Gastroesophageal sphincter (tissue), 3 donors: ENCODE measurements around the gene TRIM2.

Source experiments
- POLR2A ChIP-seq, 2 donors: fragments of 450-650 bp; IDR thresholded peaks; one replicate each; pipeline ENCODE4 v1.6.1; 2017; ENCODE audit warnings: antibody characterized with exemption in 2 of 2, mild to moderate bottlenecking in 2 of 2, moderate library complexity in 1 of 2
- POLR2AphosphoS5 ChIP-seq: sonication (generic); formaldehyde crosslinking; IDR thresholded peaks from one replicate; pipeline ENCODE4 v1.6.1; 2017; ENCODE audit warnings: antibody characterized with exemption
- TF ChIP-seq, protein P1 (sequence below), 4 experiments: fragments of 200-600 bp in 2 of 4; fragments of 450-650 bp in 2 of 4; sonication (generic) in 1 of 4; IDR thresholded peaks; one replicate each; pipeline ENCODE4 v1.5.1; 2017 to 2019; ENCODE audit warnings: antibody characterized with exemption in 4 of 4, mild to moderate bottlenecking in 2 of 4, moderate library complexity in 2 of 4

- TF ChIP-seq, protein P1, sequence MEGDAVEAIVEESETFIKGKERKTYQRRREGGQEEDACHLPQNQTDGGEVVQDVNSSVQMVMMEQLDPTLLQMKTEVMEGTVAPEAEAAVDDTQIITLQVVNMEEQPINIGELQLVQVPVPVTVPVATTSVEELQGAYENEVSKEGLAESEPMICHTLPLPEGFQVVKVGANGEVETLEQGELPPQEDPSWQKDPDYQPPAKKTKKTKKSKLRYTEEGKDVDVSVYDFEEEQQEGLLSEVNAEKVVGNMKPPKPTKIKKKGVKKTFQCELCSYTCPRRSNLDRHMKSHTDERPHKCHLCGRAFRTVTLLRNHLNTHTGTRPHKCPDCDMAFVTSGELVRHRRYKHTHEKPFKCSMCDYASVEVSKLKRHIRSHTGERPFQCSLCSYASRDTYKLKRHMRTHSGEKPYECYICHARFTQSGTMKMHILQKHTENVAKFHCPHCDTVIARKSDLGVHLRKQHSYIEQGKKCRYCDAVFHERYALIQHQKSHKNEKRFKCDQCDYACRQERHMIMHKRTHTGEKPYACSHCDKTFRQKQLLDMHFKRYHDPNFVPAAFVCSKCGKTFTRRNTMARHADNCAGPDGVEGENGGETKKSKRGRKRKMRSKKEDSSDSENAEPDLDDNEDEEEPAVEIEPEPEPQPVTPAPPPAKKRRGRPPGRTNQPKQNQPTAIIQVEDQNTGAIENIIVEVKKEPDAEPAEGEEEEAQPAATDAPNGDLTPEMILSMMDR (IDR thresholded peaks at IDR 0.05), result no peak
- no peak for TF ChIP-seq POLR2AphosphoS5
- TF ChIP-seq POLR2A (IDR thresholded peaks at IDR 0.05), result no peak
Observed at GRCh38 chr4:153265306-153266047, 61.2 kb downstream of the TRIM2 start.
